ENCODE results near the gene DPP10.
A peak's percentile ranks its signal among the peaks of the same experiment; 100 is the strongest.
"Not testable (repeated sequence)": the region's sequence is repeated elsewhere in the genome, so short reads cannot be mapped to it uniquely, and the experiment has no call there.

DPP10 gene

DNA sequence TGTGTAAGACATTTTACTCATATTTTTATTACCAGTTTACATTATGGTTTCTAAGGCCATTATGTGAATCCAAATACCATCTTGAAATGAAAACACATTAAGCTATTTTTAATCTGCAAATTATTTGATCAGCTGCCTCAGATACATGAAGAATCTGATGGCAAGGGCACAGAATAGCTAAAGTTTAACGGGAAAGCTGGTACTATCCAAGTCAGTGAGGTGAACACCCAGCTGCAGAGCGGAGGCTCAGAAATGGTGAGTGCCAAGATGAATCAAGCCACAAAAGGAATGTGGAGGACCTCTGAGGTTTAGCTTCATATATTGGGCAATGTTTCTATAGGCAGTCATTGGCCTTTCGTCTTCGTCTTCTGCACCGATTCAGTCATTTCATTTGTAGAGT, 75.1 kb downstream of the DPP10 start:
- no peak for DNase-seq

DNA sequence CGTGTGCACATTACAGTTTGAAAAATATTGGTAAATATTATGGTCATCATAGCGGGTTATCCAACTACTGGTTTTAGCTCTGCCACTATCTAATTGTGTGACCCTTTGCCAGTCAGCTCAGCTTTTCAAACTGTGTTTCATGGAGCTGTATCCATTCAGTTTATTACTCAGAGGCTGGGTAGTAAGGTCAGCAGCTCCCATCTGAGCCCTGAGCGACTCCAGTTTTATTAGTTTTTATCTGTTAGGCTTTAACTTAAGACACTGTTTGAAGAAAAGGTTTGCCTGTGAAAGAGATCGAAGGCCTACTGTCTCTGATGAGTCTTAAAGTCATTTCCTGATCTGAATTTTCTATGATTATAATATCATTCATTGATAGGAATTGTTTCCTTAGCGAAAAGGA, 76.3 kb downstream of the DPP10 start:
- DNase-seq = no peak

DNA sequence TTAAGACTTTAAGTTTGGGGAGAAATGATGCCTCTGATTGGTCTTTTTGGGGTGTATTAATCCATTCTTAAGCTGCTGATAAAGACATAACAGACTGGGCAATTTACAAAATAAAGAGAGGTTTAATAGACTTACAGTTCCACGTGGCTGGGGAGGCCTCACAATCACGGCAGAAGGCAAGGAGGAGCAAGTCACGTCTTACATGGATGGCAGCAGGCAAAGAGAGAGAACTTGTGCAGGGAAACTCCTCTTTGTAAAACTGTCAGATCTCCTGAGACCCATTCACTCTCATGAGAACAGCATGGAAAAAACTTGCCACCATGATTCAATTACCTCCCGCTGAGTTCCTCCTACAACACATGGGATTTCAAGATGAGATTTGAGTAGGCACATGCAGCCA, 80.2 kb downstream of the DPP10 start:
- not testable (repeated sequence) for DNase-seq

DNA sequence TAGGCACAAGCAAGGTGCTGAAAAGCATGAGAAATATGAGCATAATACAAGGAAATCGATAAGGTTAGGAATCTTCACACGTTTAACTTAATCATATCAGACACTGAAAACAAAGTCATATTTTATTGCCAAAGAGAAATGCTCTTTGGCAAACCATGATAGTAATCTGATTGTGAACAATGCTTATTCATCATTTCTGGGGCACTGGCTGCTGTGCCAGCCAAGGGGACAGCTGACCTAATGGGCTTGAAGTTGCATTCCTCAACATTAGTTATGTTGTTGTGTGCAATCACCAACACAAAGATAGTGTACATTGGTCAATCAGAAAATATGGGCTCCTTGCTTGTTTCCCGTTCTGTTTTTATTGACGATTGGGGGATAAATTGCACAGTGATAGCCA, 83.5 kb downstream of the DPP10 start:
- DNase-seq = no peak

DNA sequence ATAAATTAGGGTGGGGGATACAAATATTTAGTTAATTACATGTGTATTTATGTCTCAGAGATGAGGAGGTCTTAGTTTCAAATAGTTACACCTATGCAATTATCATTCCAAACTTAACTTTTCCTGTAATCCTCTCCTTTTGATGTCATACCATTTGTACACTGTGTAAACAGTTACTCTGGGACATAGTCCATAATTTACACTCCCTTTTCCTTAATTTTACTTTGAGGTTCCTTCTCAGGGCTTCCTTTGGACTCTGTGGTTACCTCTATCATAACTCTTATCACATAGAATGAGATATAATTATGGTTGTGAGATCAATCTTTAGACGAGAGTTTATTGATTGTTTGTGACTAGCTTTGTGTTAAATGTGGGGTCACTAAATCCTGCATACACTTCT, 84.4 kb downstream of the DPP10 start:
- DNase-seq = no peak

DNA sequence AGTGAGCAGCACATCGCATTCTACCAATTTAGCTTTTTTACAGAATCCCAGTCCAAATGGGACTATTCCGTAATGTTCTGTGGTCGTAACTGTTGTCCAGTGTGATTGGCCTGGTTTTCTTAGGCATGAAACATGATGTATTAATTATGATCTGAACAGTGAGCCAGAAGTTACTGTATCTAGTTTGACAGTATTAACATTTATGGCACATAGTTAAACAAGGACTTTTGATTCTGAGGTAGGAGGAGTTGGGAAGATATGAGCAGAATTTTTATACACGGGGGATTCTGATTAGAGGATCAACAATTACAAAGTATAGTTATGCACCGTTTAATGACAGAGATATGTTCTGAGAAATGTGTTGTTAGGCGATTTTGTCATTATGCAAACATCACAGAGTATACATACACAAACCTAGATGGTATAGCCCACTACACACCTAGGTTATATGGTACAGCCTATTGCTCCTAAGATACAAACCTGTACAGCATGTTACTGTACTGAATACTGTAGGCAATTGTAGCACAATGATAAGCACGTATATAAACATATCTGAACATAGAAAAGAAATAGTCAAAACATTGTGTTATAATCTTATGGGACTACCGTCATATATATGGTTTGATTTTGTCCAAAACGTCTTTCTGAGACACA, 85.0 kb downstream of the DPP10 start:
- no peak for DNase-seq

DNA sequence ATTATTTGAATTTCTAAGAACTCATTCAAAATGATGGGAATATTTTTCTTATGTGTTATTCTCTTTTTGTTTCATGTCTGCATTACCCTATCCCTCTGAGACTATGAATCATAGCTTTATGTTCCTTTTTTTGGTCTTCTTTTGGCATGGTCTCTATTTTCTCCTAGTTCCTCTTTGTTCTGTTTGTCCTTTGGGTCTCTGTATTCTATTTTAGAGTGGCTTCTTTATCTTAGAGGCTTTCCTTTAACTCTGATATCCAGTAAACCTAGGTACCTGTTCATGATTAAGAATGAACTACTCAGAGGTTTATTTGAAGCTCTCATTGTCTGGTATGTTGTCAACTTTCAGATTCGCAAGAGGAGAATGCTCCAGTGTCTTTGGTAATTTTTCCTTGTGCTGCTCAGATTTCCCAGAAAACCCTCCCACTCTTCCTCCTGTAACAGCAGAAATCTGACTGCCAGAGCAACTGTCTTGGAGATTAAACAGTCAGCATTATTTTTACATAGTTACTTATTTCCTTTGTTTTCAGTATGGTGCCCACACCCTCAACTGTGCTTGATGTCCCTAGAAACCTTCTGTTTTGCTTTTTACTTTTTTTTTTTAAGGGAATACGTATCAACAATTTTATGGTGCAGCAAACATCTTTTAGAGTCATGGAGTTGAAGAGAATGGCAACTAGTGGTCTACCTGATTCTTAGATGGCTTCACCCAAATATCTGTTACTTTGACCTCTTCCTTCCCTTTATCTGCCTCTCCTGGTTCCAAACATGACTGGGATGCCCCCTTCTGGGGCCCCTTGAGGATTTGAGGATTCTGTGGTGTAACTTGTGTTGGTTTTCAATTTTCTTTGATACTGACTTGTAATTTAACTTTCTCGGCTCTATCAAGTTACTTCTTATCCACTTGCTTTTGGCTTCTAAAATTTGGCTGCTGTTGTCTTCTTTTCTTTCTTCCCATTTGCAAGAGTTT, 92.0 kb downstream of the DPP10 start:
- no peak for DNase-seq

DNA sequence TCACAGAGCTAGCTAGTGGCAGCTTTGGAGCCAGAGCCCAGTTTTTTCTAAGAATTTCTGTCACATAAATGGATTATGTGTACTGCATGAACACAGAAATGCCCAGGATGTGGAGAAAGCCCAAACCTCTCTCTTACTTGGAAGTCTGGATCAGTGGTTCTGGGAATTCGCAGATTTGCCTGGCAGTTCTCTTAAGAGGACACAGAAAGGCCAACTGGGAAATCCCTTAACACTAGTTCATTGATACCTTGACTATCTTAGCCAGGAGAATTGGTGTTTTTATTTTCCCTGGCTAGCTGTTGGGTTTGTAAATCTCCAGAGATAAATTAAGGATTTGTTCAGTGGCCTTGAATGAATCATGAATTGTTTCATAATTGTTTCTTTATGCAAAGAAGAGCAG, 95.3 kb downstream of the DPP10 start:
- no peak for DNase-seq

DNA sequence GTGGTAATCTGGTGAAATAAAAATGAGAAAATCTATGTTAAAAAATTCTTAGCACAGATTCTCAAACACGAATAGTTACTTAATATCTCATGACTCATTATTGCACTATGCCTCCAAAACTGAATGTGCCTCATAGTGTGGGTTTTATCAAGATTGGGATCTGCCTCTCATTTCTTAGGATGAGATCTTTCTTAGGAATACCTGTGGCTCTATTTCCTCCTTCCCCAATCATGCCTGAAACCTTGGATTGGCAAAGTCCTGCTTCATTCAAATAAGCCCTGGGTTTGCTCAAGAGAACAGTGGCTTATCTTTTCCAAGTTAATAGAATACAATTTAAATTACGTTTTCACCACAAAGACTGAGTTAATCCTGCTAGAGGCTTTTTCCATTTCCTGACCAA, 100.3 kb downstream of the DPP10 start:
- no peak for DNase-seq

DNA sequence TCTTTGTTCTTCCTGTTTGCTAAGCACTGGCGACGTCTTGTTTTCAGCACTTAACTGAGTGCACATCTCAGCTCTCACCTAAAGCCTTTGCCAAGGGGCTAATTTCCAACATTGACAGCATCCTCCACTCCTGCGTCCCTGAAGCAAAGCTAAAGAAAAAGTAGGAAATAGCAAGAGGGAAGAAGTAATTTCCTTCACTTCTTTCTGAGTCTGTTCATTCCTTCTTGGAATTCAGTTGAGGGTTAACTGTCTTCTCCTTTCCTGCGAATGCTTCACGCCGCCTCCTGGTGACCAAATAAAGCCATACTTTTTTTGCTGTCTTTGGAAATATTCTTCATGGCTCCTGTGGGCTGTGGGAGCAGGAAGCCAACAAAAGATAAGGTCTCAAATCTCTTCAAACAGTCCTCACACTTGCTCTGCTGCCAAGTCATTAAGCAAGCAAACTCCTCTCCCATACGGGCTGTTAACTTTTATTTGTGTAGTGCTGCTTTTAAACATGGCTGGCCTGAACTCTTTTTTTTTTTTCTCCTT, 100.9 kb downstream of the DPP10 start:
- DNase-seq = no peak

DNA sequence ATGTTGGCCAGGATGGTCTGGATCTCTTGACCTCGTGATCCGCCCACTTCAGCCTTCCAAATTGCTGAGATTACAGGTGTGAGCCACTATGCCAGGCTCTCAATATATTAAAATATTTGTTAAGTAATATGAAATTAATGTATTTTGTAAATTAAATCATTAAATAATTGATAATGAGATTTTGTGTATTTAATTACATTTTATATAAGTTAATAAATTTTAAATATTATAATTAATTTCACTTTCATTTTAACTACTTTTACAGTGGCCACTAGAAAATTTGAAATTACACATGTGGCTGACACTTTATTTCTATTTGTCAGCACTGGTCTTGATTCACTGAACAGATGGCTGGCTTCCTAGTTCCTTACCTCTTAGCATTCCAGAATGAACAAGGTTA, 102.6 kb downstream of the DPP10 start:
- DNase-seq = no peak

DNA sequence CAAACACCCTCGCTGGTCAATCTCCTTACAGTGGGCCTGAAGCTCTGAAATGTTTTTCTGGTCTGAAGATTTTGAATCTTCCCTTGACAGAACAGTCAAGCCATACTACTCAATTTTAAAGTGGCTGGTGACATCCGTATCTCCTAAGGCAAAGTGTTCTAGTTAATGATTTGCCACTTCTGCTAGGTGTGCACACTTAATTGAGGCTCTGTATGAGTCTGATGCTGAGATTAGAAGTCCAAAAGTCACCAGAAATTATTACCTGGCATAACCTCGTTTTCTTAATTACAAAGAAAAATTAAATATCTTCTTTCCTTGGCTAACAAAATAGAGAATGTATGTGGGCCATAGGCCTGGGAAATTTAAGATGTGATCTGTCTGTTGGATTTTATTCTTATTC, 104.1 kb downstream of the DPP10 start:
- DNase-seq = no peak

DNA sequence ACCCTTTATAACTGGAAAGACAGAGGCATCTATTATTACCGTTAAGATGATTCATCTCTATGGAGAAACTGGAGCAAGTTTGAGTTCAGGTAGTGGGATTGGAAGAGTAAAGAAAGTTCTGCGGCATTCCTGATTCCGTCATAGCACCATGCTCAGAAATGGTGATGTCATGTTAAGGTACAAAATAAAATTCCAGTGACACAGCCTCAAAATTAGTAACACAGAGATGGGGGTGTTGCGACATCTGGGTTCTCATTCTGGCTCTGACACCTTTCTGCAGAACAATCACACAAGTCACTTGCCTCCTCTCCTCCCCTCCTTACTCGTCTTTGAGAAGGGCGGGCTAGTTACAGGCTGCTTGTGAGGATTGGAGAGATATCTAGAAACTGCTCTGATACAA, 105.7 kb downstream of the DPP10 start:
- DNase-seq = no peak

DNA sequence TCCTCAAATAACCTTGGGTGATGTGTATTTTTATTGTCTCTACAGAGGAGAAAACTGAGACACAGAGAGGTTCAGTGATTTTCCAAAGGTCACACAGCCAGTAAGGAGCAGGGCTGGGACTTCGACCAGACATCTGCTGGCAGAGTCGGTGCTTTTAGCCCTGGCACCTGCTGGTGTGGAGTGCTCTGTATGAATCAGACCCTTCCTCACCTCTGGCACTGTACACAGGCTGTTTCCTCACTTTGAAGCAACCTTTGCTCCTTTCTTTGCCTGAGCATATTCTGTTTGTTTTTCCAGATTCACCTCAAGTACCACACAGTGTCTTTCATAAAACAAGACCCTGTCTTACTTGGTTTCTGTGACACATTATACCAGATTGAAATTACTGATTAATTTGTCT, 107.9 kb downstream of the DPP10 start:
- DNase-seq = no peak

DNA sequence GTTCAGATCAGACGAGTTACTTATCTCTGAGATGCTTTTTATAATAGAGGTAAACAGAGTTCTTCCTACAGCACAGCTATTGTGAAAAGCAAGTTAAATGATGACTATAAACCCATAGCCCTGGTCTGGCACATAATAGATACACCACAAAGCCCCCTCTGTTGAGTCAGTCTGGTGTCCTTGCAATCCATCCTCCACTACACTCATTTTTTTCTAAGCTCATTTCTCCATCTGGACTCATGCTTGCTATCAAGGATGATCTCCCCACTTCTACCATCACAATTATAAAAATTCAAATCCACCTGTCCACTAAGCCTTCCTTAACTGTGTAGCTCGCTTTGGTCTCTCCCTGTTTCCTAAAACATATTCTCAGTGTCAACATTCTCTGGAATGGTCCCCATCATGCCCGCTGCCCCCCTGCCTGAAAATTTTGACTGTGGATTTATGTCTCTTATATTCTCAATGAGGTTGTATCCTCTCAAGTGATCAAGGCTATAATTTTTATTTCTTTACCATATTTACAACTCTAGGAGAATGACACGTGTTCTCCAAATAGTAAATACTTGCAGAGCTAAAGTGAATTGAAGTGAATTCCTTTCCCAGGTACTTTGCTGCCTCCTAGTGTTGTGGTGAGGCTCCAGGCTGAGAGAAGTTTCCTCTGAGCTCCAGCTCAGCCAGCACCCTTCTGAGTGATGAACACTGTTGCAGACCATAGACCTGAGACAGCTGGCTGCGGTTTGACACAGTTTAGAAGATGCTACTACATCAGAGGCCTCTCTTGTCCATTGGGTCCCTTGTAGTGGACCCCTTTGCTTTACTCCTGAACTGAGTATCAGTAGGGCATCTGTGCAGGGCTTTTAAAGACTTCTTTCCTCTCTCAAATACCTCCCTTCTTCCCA, 108.7 kb downstream of the DPP10 start:
- DNase-seq = peak in 1 of 5 experiments; percentile 42

DNA sequence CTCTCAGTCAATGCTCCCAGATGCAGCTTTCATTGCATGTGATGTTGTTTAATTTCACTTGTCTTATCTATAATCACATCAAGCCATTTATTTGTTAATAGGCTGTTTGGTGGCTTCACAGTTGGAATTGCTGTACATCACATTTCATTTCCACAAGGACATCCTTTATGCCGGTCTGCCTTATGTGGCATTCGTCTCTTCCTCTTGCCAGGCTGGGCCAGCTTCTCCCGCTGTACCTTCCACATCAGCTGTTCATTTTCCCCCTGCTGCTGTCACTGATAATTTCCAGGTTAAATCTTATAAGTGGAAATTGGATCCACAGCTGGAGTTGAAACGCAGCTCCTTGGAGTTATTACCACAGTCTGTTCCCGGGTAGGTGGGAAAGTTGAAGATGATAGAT, 110.6 kb downstream of the DPP10 start:
- DNase-seq = no peak

DNA sequence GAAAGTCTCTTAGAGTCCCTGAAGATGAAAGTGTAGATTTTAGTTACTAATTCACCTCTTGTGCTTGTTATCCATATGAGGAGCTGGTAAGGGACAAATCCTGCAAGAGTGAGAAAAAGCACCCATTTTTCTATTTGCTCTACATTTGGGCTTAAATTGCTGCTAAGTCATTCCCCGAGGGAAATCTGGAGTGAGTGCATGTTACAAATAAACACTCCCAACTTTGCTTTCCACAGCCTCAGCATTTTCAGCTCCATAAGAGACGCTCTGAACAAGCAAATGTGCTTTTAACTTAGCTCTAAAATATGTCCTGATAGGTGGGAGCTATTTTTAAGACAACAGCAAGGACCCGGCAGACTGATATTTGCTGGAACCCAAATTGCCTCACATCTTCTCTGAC, 126.7 kb downstream of the DPP10 start:
- no peak for DNase-seq

DNA sequence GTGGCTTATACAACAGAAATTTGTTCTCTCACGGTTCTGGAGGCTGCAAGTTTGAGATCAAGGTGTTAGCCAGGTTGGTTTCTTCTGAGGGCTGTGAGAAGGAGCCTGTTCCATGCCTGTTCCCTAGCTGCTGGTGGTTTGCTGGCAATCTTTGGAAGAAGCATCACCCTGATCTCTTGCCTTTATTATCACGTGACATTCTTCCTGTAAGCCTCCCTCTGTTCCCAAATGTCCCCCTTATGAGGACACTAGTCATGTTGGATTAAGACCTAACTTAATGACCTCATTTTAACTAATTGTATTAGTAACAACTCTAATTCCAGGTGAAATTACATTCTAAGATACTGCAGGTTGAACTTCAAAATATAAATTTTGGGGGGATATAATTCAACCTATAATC, 135.2 kb downstream of the DPP10 start:
- no peak for DNase-seq

DNA sequence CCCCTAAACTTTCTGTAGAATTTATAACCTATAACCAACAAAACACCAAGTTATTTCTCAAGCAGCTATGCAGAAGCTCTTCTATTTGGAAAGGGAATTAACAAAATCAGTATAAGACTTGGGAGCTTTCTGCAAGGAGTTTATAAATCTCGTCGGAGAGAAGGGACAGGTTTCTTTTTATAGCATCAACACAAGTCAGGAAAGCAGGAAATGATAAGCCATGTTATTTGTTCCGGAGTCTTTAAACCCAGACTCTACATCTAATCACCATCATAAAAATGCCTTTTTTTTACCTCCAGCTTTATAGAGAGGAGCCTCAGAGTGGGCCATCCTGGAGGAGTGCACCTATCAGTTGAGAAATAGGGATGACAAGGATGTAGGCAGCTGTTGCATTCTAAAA, 137.1 kb downstream of the DPP10 start:
- DNase-seq = no peak

DNA sequence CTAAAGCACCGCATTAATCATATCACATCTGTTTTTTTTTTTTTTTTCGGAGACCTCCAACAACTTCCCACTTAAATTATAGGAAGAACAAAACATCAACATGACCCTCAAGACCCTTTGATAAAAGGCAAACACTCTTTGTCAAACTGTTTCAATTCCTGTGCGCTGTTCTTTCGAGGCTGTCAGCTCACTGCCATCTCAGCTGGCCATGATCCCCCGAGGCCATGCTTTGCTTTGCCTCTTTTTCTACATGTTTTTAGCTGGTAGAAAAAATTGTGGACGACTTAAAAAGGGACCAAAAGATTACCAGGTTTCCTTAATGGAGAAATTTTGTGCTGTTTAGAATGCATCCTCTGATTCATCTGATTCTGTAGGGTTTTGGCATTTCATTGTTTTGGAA, 138.2 kb downstream of the DPP10 start:
- no peak for DNase-seq

DNA sequence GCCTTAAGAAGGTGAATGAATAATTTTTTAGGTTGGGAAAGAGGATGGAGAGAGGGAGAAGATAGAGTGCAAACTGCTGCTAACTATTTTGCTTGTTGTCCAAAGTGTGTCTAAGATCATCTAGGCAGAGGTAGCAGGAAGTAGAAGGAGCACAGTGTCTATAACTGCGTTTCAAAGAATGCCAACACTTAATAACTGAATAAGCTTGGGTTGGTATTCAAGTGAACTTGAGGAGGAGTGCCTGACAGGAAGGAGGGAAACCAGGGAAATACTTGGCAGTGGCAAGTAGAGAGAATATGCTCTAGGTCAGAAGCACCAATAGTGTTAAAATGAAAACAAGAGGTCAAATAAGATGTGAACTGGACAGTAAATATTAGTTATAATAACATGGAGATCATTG, 155.9 kb downstream of the DPP10 start:
- DNase-seq = no peak

DNA sequence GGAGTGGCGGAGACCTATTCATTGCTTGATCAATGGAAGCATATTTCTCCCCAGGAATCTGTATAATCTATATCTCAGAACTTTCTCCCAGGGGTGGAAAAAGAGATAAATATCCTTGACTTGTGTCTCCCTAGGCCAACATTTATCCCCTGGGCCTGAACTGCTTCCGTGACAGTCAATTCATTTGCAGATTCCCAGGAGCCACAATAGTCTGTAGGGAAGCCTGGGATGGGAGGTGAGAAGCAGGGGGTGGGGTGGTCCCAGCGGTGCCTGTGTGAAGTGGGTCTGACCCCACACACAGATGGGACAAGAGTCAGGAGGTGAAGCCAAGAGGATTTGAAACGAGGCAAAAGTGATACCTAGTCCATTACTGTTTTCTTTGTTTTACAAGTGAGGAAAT, 166.8 kb downstream of the DPP10 start:
- DNase-seq = no peak

DNA sequence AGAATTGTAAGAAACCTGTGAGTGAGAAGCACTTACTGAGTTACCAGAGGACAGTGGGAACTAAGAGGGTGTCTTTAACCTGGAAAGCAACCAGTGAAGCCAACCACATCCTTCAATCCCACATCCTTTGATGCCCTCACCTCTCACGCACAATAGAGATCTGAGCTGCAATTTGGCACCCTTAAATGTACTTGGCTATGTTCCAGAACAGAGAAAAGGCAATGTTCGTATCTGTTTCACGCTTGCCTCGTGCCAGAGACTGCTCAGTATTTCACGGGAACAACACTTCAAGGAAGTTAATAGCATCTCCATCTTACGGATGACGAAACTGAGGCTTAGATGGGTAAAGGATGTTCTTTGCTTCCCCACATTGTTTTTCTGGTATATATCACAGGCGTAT, 167.4 kb downstream of the DPP10 start:
- peak in 1 of 5 experiments; percentile 5 for DNase-seq

All from T-helper 2 cell (primary cell).